NCI-H446 treated with DMSO at 0.1 percent for 48 hours (cell line): Measurements from ENCODE around the gene GAGE12H.
"Not testable (repeated sequence)": the region's sequence is repeated elsewhere in the genome, so short reads cannot be mapped to it uniquely, and the experiment has no call there.

Source experiments
- DNase-seq: peaks from one replicate; lab custom pipeline; 2025; lab: John Stamatoyannopoulos, UW

Gene GAGE12H

GRCh38 chrX:49579649-49580048, at the start of gene GAGE12H:
GAGE12H (plus strand) TSS chrX:49579949; CDS start chrX:49581104, 1,155 bp downstream.
- not testable (repeated sequence) for DNase-seq

DNA sequence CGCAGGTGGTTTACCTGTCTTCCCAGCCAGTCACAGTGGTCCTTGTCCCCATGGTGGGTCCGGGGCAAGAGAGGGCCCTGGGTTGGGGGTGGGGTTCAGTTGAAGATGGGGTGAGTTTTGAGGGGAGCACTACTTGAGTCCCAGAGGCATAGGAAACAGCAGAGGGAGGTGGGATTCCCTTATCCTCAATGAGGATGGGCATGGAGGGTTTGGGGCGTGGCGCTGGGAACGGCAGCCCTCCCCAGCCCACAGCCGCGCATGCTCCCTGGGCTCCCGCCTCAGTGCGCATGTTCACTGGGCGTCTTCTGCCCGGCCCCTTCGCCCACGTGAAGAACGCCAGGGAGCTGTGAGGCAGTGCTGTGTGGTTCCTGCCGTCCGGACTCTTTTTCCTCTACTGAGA, 47.9 kb upstream of the GAGE12H start, which contains the start of gene GAGE12C:
GAGE12C (plus strand) TSS at position 301 of the 400 bp plus-strand sequence. CDS start 1,155 bp downstream, outside the sequence.
- not testable (repeated sequence) for DNase-seq

DNA sequence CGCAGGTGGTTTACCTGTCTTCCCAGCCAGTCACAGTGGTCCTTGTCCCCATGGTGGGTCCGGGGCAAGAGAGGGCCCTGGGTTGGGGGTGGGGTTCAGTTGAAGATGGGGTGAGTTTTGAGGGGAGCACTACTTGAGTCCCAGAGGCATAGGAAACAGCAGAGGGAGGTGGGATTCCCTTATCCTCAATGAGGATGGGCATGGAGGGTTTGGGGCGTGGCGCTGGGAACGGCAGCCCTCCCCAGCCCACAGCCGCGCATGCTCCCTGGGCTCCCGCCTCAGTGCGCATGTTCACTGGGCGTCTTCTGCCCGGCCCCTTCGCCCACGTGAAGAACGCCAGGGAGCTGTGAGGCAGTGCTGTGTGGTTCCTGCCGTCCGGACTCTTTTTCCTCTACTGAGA, 38.3 kb upstream of the GAGE12H start, which contains the start of gene GAGE12D:
GAGE12D (plus strand) TSS at position 301 of the 400 bp plus-strand sequence. CDS start 1,155 bp downstream, outside the sequence.
- DNase-seq: not testable (repeated sequence)

GRCh38 chrX:49550989-49551388, 28.8 kb upstream of the GAGE12H start, which contains the start of gene GAGE12E:
GAGE12E (plus strand) TSS chrX:49551289; CDS start chrX:49552444, 1,155 bp downstream.
- not testable (repeated sequence) for DNase-seq

DNA sequence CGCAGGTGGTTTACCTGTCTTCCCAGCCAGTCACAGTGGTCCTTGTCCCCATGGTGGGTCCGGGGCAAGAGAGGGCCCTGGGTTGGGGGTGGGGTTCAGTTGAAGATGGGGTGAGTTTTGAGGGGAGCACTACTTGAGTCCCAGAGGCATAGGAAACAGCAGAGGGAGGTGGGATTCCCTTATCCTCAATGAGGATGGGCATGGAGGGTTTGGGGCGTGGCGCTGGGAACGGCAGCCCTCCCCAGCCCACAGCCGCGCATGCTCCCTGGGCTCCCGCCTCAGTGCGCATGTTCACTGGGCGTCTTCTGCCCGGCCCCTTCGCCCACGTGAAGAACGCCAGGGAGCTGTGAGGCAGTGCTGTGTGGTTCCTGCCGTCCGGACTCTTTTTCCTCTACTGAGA, 19.2 kb upstream of the GAGE12H start, which contains the start of gene GAGE12F:
GAGE12F (plus strand) TSS at position 301 of the 400 bp plus-strand sequence. CDS start 1,155 bp downstream, outside the sequence.
- DNase-seq: not testable (repeated sequence)

GRCh38 chrX:49568728-49569127, 11.0 kb upstream of the GAGE12H start:
- DNase-seq: not testable (repeated sequence)

DNA sequence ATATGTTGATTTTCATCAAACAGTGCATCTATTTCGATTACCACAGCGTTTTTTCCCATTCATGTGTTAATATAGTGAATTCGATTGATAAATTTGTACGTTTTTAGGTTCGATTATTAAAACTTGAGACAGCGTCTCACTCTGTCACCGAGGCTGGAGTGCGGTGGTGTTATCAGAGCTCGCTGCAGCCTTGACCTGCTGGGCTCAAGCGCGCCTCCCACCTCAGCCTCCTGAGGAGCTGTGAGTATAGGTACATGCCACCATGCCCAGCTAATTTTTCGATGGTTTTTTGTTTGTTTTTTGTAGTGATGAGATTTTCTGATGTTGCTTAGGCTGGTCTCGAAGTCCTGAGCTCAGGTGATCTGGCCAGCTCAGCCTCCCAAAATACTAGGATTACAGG, 10.6 kb upstream of the GAGE12H start:
- DNase-seq: not testable (repeated sequence)

GRCh38 chrX:49570100-49570499, 9.6 kb upstream of the GAGE12H start, which contains the start of gene GAGE12G:
GAGE12G (plus strand) TSS chrX:49570400; CDS start chrX:49571555, 1,155 bp downstream.
- not testable (repeated sequence) for DNase-seq

DNA sequence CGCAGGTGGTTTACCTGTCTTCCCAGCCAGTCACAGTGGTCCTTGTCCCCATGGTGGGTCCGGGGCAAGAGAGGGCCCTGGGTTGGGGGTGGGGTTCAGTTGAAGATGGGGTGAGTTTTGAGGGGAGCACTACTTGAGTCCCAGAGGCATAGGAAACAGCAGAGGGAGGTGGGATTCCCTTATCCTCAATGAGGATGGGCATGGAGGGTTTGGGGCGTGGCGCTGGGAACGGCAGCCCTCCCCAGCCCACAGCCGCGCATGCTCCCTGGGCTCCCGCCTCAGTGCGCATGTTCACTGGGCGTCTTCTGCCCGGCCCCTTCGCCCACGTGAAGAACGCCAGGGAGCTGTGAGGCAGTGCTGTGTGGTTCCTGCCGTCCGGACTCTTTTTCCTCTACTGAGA, 9.4 kb downstream of the GAGE12H start, which contains the start of gene GAGE2A:
GAGE2A (plus strand) TSS at position 301 of the 400 bp plus-strand sequence. CDS start 1,155 bp downstream, outside the sequence.
- DNase-seq: not testable (repeated sequence)

DNA sequence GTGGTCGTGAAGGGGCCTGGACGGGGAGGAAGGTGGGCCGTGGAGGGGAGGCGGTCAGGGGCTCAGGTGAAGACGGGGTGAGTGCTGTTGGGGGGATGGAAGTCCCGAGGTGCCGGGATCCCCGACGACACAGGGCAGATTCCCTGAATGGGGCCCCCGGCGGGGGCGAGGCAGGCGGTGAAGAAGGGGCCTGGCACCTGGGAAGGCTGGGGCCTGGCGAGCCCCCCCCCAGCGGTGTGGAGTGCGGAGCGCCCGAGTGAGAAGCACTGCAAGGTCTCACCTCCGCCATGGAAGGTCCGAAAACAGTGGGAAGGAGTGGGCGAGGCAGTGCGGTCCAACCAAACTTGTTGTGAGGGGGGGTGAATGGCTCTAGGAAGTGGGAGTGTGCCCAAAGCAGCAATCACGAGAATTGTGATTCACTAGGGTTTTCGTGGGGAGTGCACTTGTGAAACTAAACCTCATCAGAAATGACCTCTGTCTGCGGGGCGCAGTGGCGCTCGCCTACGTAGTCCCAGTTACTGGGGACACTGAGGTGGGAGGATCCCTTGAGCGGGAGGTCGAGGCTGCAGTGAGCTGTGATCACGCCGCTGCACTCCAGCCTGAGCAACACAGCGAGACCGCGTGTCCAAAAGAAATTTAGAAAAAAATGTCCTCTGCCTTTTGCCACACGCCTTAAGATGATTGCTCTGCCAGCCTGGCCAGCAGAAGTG, 10.2 kb downstream of the GAGE12H start:
- DNase-seq: not testable (repeated sequence)

DNA sequence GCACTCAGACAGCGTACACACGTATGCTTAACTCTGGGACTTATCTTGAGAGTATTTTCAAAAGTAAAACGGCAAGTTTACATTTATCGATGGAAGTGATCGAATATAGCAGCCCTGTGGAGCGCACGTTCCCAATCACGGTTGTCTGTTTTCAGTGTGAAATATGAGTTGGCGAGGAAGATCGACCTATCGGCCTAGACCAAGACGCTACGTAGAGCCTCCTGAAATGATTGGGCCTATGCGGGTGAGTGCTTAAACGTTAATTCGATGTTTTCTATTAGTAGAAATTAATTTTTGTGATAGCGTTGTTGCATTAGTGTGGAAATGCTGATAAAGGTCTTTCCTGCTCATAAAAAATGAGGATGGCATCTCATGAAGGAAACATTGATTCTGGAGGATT, 10.7 kb downstream of the GAGE12H start:
- DNase-seq: not testable (repeated sequence)

DNA sequence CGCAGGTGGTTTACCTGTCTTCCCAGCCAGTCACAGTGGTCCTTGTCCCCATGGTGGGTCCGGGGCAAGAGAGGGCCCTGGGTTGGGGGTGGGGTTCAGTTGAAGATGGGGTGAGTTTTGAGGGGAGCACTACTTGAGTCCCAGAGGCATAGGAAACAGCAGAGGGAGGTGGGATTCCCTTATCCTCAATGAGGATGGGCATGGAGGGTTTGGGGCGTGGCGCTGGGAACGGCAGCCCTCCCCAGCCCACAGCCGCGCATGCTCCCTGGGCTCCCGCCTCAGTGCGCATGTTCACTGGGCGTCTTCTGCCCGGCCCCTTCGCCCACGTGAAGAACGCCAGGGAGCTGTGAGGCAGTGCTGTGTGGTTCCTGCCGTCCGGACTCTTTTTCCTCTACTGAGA, 19.0 kb downstream of the GAGE12H start, which contains the start of gene GAGE1:
GAGE1 (plus strand) TSS at position 301 of the 400 bp plus-strand sequence. CDS start 1,155 bp downstream, outside the sequence.
- not testable (repeated sequence) for DNase-seq

DNA sequence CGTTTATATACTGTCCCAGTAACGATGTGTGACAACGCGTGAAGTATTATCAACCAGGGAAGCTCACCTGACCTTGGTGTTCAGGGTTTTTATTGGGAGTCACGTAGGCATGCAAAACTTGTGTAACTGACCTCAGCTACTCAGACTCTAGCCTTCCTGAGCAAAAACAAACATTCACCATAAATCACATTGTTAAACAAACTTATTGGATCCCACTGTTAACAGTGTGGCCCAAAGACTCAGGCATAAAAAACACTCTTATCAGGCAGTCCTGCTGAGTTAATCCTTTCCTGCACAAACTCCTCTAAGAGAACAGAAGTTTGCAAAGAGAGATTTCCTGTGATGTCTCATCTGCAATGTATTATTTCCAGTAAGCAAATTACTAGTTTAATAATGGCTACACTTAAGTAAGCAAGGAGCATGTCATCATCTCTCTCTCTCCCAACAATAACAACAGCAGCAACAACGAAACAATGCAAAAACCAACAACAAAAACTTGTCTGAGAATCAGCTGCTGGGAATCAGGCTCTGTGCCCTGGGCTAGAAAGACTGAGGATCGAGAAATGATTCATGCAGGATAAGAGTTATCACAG, 31.1 kb downstream of the GAGE12H start:
- no peak for DNase-seq

- no peak for DNase-seq
Observed at GRCh38 chrX:49618574-49618973, 38.8 kb downstream of the GAGE12H start.

DNA sequence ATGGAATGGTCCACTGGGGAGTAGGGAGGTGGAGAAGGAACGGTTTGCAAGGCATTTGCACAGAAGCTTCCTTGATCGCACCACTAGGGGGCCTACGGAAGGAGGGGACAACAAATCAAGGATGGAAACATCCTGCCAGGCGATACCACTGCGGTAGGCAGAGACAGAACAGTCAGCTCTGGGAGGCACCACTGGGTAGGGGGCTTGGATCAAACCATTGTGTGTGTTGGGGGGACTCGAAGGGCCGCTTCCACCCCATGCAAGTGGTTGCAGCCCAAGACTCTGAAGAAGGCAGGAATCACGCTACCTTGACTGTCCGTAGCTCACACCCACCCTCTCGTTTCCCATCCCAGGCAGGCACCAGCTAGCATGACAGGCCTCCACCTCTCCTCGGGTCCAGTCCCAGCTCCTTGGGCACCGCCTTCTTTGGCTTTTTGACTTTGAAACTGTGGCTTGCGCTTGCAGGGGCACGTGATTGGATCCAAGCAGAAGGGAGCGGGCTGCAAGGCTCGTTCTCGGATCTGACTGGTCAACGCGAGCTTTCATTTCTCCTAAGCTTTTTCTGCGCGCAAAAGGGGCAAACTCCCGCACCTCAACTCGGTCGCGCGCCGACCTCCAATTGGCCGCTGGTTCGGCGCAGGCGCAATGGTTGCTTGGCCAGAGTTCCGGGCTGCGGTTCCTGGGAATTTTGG, 47.5 kb downstream of the GAGE12H start:
- DNase-seq: no peak
